Naive thymus-derived CD4-positive, alpha-beta T cell (primary cell): ENCODE results near the gene RBM17. TPM values are rescaled to one million over a fixed set of nuclear protein-coding genes. Genes with fewer than 3 reads are reported as not detected.

ENCODE experiments used
- ATAC-seq: fragments of 150-1000 bp; cut with Tn5 transposase; 2 replicates; pipeline ENCODE4 v1.10.0; 2021; ENCODE audit warnings: mild to moderate bottlenecking, moderate library complexity
- CTCF ChIA-PET: fragments of 350-600 bp; sonication (Branson Sonifier 250); formaldehyde crosslinking; loops from one replicate; lab custom pipeline; 2021; ENCODE audit warnings: antibody characterized with exemption; lab: Charles Lee
- POLR2A ChIA-PET: fragments of 350-600 bp; sonication (Branson Sonifier 250); formaldehyde crosslinking; loops from one replicate; lab custom pipeline; 2021; ENCODE audit warnings: antibody characterized with exemption, inconsistent platforms; lab: Charles Lee
- DNase-seq, 9 donors: peaks; one replicate each; pipeline versions ENCODE4 v3.0.0 to v3.0.0-alpha.2; 2020 to 2022; ENCODE audit warnings: mixed read lengths in 1 of 9
- H3K27ac ChIP-seq: one replicate; pipeline ENCODE4 v1.7.0; 2013; ENCODE audit warnings: mild to moderate bottlenecking, low read depth, low read length, moderate library complexity
- H3K27me3 ChIP-seq, 2 donors: one replicate each; pipeline ENCODE4 v1.7.0; 2013; ENCODE audit warnings: low read length in 2 of 2, mild to moderate bottlenecking in 2 of 2, moderate library complexity in 2 of 2; ENCODE audit not compliant: control insufficient read depth in 2 of 2, insufficient read depth in 2 of 2
- H3K36me3 ChIP-seq, 3 experiments: 1 replicate in 2 of 3; 2 replicates in 1 of 3; pipeline ENCODE4 v1.7.0; 2013; ENCODE audit warnings: low read length in 3 of 3, mild to moderate bottlenecking in 3 of 3, moderate library complexity in 1 of 3; ENCODE audit not compliant: insufficient read depth in 3 of 3, control insufficient read depth in 2 of 3
- H3K4me1 ChIP-seq, 2 donors: one replicate each; pipeline ENCODE4 v1.7.0; 2013; ENCODE audit warnings: low read length in 2 of 2, mild to moderate bottlenecking in 2 of 2, moderate library complexity in 1 of 2; ENCODE audit not compliant: control insufficient read depth in 2 of 2, insufficient read depth in 2 of 2
- H3K4me3 ChIP-seq: 2 replicates; pipeline ENCODE4 v1.7.0; 2013; ENCODE audit warnings: mild to moderate bottlenecking, low read length
- H3K9me3 ChIP-seq, 3 experiments: 1 replicate in 2 of 3; 2 replicates in 1 of 3; pipeline ENCODE4 v1.7.0; 2013; ENCODE audit warnings: low read length in 3 of 3; ENCODE audit not compliant: control insufficient read depth in 2 of 3
- H3K27ac Mint-ChIP-seq, 9 donors: one replicate each; pipeline ENCODE4 v1.8.0; 2020 to 2022; ENCODE audit warnings: mixed read lengths in 9 of 9, mild to moderate bottlenecking in 8 of 9, moderate library complexity in 5 of 9, inconsistent platforms in 2 of 9
- H3K27me3 Mint-ChIP-seq, 5 donors: one replicate each; pipeline ENCODE4 v1.8.0; 2021 to 2022; ENCODE audit warnings: mixed read lengths in 5 of 5, mild to moderate bottlenecking in 1 of 5
- H3K36me3 Mint-ChIP-seq, 5 donors: one replicate each; pipeline ENCODE4 v1.8.0; 2020 to 2022; ENCODE audit warnings: mixed read lengths in 5 of 5, mild to moderate bottlenecking in 3 of 5, inconsistent platforms in 1 of 5
- H3K4me1 Mint-ChIP-seq, 7 donors: one replicate each; pipeline ENCODE4 v1.8.0; 2020 to 2022; ENCODE audit warnings: mixed read lengths in 7 of 7, mild to moderate bottlenecking in 3 of 7, inconsistent platforms in 1 of 7
- H3K4me3 Mint-ChIP-seq, 10 donors: one replicate each; pipeline ENCODE4 v1.8.0; 2020 to 2022; ENCODE audit warnings: mild to moderate bottlenecking in 10 of 10, mixed read lengths in 10 of 10, moderate library complexity in 6 of 10, inconsistent platforms in 2 of 10
- H3K9me3 Mint-ChIP-seq, 11 donors: one replicate each; pipeline ENCODE4 v1.8.0; 2020 to 2022; ENCODE audit warnings: mixed read lengths in 11 of 11, mild to moderate bottlenecking in 4 of 11, inconsistent platforms in 1 of 11, moderate library complexity in 1 of 11
- intact Hi-C, 2 donors: fragments of 100-400 bp; cut with micrococcal nuclease; formaldehyde crosslinking; loops; one replicate each; pipeline ENCODE4 v1.15.1; 2023
- polyA plus RNA-seq, 2 donors: library from polyadenylated mRNA; unstranded; fragments of 300-500 nt; fragmentation: Illumina TruSeq; gene quantifications; one replicate each; pipeline ENCODE4 v1.2.3, GENCODE V29; 2021
- total RNA-seq, 6 experiments: library from RNA in 5 of 6; stranded (reverse) in 5 of 6; gene quantifications; 1 replicate in 5 of 6; 2 replicates in 1 of 6; pipeline ENCODE4 v1.2.3 and lab custom pipeline; 2021 to 2026

RBM17 gene
- total and polyA plus RNA-seq, 7 experiments from 2014 or later = 66.6 to 158 (median 121) TPM

GRCh38 chr10:6108072-6108471 lies 19.2 kb downstream of the RBM17 start:
- Histone ChIP-seq H3K4me3 (no peak overlapping the region), H3K36me3 (peaks cover 14 to 73% (median 36%) of the 10 kb centered on the region in 3 experiments), H3K9me3 (no peaks in the 10 kb centered on the region), H3K4me1 (peaks cover 10 to 11% of the 10 kb centered on the region in 2 donors), H3K27ac (no peak overlapping the region), H3K27me3 (no peaks in the 10 kb centered on the region)
- peaks cover 11 to 41% (median 23%) of the 10 kb centered on the region in 7 donors for H3K4me1 Mint-ChIP-seq
- ChIA-PET CTCF (interaction anchor here (0.9 to 8.0 kb wide), 4 partner anchors 290 to 302 kb away, joined by 3 to 82 read pairs (median 6); no protein-coding TSS in a partner anchor), POLR2A (interaction anchor here (1.8 kb wide), 1 partner anchor 94 kb away, joined by 7 read pairs; the partner anchor contains the start of gene PFKFB3)
- H3K27ac Mint-ChIP-seq = peak overlapping the region; percentile 18 to 90 (median 66)
- H3K36me3 Mint-ChIP-seq = peaks cover 18 to 59% (median 43%) of the 10 kb centered on the region in 5 donors
- no peaks in the 10 kb centered on the region for H3K27me3 Mint-ChIP-seq
- intact Hi-C loops = loop anchor here (5.0 kb wide), 2 partner anchors 559 to 569 kb away; no protein-coding TSS in a partner anchor
- no peaks in the 10 kb centered on the region for H3K9me3 Mint-ChIP-seq
- peak overlapping the region in 1 of 10 donors; percentile 25 for H3K4me3 Mint-ChIP-seq
- no peak for DNase-seq
- ATAC-seq = no peak

GRCh38 chr10:6108631-6109443 lies 20.0 kb downstream of the RBM17 start:
- no peaks in the 10 kb centered on the region for H3K9me3 Mint-ChIP-seq
- Histone ChIP-seq H3K27ac (no peak overlapping the region), H3K4me1 (peaks cover 10 to 11% of the 10 kb centered on the region in 2 donors), H3K4me3 (no peak overlapping the region), H3K36me3 (peaks cover 20 to 73% (median 40%) of the 10 kb centered on the region in 3 experiments), H3K9me3 (no peaks in the 10 kb centered on the region), H3K27me3 (no peaks in the 10 kb centered on the region)
- H3K4me3 Mint-ChIP-seq = peak overlapping the region in 3 of 10 donors; percentile 2 to 37 (median 29)
- POLR2A ChIA-PET = interaction anchor here (1.8 kb wide), 1 partner anchor 93 kb away, joined by 7 read pairs; the partner anchor contains the start of gene PFKFB3
- CTCF ChIA-PET = interaction anchor here (0.6 to 8.0 kb wide), 6 partner anchors 94 to 480 kb away, joined by 3 to 82 read pairs (median 4); partner anchors contain the start of gene PFKFB3
- intact Hi-C loops = loop anchor here (1.0 to 5.0 kb wide), 10 partner anchors 42 to 569 kb away; no protein-coding TSS in a partner anchor
- H3K27ac Mint-ChIP-seq = peak overlapping the region; percentile 37 to 91 (median 80)
- ATAC-seq (peak; percentile 85), DNase-seq (peak in 7 of 9 donors; percentile 38 to 66 (median 62))
- H3K27me3 Mint-ChIP-seq = no peaks in the 10 kb centered on the region
- peaks cover 20 to 62% (median 45%) of the 10 kb centered on the region in 5 donors for H3K36me3 Mint-ChIP-seq
- H3K4me1 Mint-ChIP-seq = peaks cover 11 to 38% (median 23%) of the 10 kb centered on the region in 7 donors

GRCh38 chr10:6109444-6109775 lies 20.6 kb downstream of the RBM17 start:
- Mint-ChIP-seq H3K36me3 (peaks cover 26 to 66% (median 49%) of the 10 kb centered on the region in 5 donors), H3K27ac (peak overlapping the region in 4 of 9 donors; percentile 9 to 66 (median 35)), H3K27me3 (no peaks in the 10 kb centered on the region), H3K9me3 (no peaks in the 10 kb centered on the region), H3K4me3 (no peak overlapping the region), H3K4me1 (peaks cover 11 to 41% (median 23%) of the 10 kb centered on the region in 7 donors)
- no peak for DNase-seq
- Histone ChIP-seq H3K4me1 (peaks cover 10 to 11% of the 10 kb centered on the region in 2 donors), H3K4me3 (no peak overlapping the region), H3K9me3 (no peaks in the 10 kb centered on the region), H3K36me3 (peaks cover 24 to 77% (median 42%) of the 10 kb centered on the region in 3 experiments), H3K27me3 (no peaks in the 10 kb centered on the region), H3K27ac (no peak overlapping the region)
- intact Hi-C loops = loop anchor here (1.0 to 5.0 kb wide), 10 partner anchors 42 to 569 kb away; no protein-coding TSS in a partner anchor
- CTCF ChIA-PET = interaction anchor here (1.2 to 8.0 kb wide), 2 partner anchors 93 to 293 kb away, joined by 3 to 82 read pairs; partner anchors contain the start of gene PFKFB3
- ATAC-seq = no peak
- POLR2A ChIA-PET = no interaction called here

GRCh38 chr10:6110136-6110535 lies 21.3 kb downstream of the RBM17 start:
- Histone ChIP-seq H3K4me3 (no peak overlapping the region), H3K4me1 (peaks cover 10 to 11% of the 10 kb centered on the region in 2 donors), H3K27ac (no peak overlapping the region), H3K36me3 (peaks cover 30 to 79% (median 45%) of the 10 kb centered on the region in 3 experiments), H3K9me3 (no peaks in the 10 kb centered on the region), H3K27me3 (no peaks in the 10 kb centered on the region)
- peak overlapping the region in 3 of 9 donors; percentile 12 to 62 (median 58) for H3K27ac Mint-ChIP-seq
- peaks cover 11 to 44% (median 21%) of the 10 kb centered on the region in 7 donors for H3K4me1 Mint-ChIP-seq
- ATAC-seq (no peak), DNase-seq (no peak)
- ChIA-PET POLR2A (interaction anchor here (0.6 to 1.1 kb wide), 3 partner anchors 38 to 292 kb away, joined by 3 to 4 read pairs (median 3); no protein-coding TSS in a partner anchor), CTCF (interaction anchor here (0.7 to 8.0 kb wide), 9 partner anchors 18 to 569 kb away, joined by 3 to 82 read pairs (median 3); partner anchors contain the start of gene PFKFB3)
- intact Hi-C loops = no loop called here
- peaks cover 29 to 67% (median 46%) of the 10 kb centered on the region in 5 donors for H3K36me3 Mint-ChIP-seq
- H3K27me3 Mint-ChIP-seq = no peaks in the 10 kb centered on the region
- no peak overlapping the region for H3K4me3 Mint-ChIP-seq
- no peaks in the 10 kb centered on the region for H3K9me3 Mint-ChIP-seq

GRCh38 chr10:6112893-6113292 lies 24.1 kb downstream of the RBM17 start:
- H3K27ac Mint-ChIP-seq = peak overlapping the region in 2 of 9 donors; percentile 14 to 49
- DNase-seq = no peak
- H3K4me1 Mint-ChIP-seq = peaks cover 11 to 43% (median 21%) of the 10 kb centered on the region in 7 donors
- Histone ChIP-seq H3K27me3 (no peaks in the 10 kb centered on the region), H3K4me1 (peaks cover 10 to 11% of the 10 kb centered on the region in 2 donors), H3K4me3 (no peak overlapping the region), H3K27ac (no peak overlapping the region), H3K9me3 (no peaks in the 10 kb centered on the region), H3K36me3 (peaks cover 31 to 74% (median 46%) of the 10 kb centered on the region in 3 experiments)
- intact Hi-C loops = no loop called here
- ChIA-PET POLR2A (no interaction called here), CTCF (no interaction called here)
- ATAC-seq = no peak
- H3K36me3 Mint-ChIP-seq = peaks cover 29 to 71% (median 48%) of the 10 kb centered on the region in 5 donors
- H3K9me3 Mint-ChIP-seq = no peaks in the 10 kb centered on the region
- H3K4me3 Mint-ChIP-seq = no peak overlapping the region
- H3K27me3 Mint-ChIP-seq = no peaks in the 10 kb centered on the region

- H3K4me3 ChIP-seq = no peak overlapping the region
- no peak overlapping the region for H3K27ac ChIP-seq
- H3K4me1 ChIP-seq = peaks cover 0 to 1% of the 10 kb centered on the region in 2 donors
- POLR2A ChIA-PET = no interaction called here
- H3K9me3 Mint-ChIP-seq = no peaks in the 10 kb centered on the region
- no peaks in the 10 kb centered on the region for H3K27me3 Mint-ChIP-seq
- H3K9me3 ChIP-seq = no peaks in the 10 kb centered on the region
- DNase-seq (no peak), ATAC-seq (no peak)
- intact Hi-C loops = loop anchor here in 1 of 2 donors (2.0 kb wide), 1 partner anchor 17 kb away; no protein-coding TSS in a partner anchor
- H3K36me3 ChIP-seq = peaks cover 27 to 67% (median 46%) of the 10 kb centered on the region in 3 experiments
- H3K4me3 Mint-ChIP-seq = no peak overlapping the region
- H3K27ac Mint-ChIP-seq = peak overlapping the region in 5 of 9 donors; percentile 6 to 50 (median 19)
- peaks cover 24 to 65% (median 44%) of the 10 kb centered on the region in 5 donors for H3K36me3 Mint-ChIP-seq
- CTCF ChIA-PET = interaction anchor here (1.1 kb wide), 1 partner anchor 287 kb away, joined by 5 read pairs; no protein-coding TSS in a partner anchor
- H3K4me1 Mint-ChIP-seq = peaks cover 0 to 30% (median 10%) of the 10 kb centered on the region in 7 donors
- no peaks in the 10 kb centered on the region for H3K27me3 ChIP-seq
Observed at GRCh38 chr10:6114299-6114698, 25.5 kb downstream of the RBM17 start.
